ENCODE measurements around the gene PTCD1. TPM values are rescaled to one million over a fixed set of nuclear protein-coding genes. Genes with fewer than 3 reads are reported as not detected.

The PTCD1 gene
- total and polyA plus RNA-seq, 10 donors = 2.1 to 17.5 (median 5.3) TPM

- peak in 1 of 3 donors; percentile 34 for TF ChIP-seq POLR2AphosphoS5 (IDR thresholded peaks at IDR 0.05)
- TF ChIP-seq CTCF (IDR thresholded peaks at IDR 0.05 in 8 of 11, conservative IDR thresholded peaks at IDR 0.05 in 3 of 11) = no peak
- 91 to 98% (median 93%) methylated on average over 5 of the region's 5 CpGs for WGBS, 5 donors
- no peak for DNase-seq
- Histone ChIP-seq H3K27ac (peak overlapping the region in 1 of 8 donors; percentile 59), H3K27me3 (replicated peaks in 1 of 7) (no peaks in the 10 kb centered on the region), H3K36me3 (peaks cover 0 to 67% (median 61%) of the 10 kb centered on the region in 6 donors), H3K4me1 (peaks cover 18 to 48% (median 35%) of the 10 kb centered on the region in 6 donors), H3K4me3 (no peak overlapping the region), H3K9me3 (no peaks in the 10 kb centered on the region)
- intact Hi-C loops (cut with DNase I; ENCODE audit: low total_unique reads) = no loop called here
These were observed 34.8 kb downstream of the PTCD1 start for GRCh38 chr7:99403764-99404163.

GRCh38 chr7:99402854-99403253, 35.7 kb downstream of the PTCD1 start:
- DNase-seq = no peak
- intact Hi-C loops (cut with DNase I; ENCODE audit: low total_unique reads) = no loop called here
- Histone ChIP-seq H3K27ac (no peak overlapping the region), H3K4me1 (peaks cover 18 to 45% (median 32%) of the 10 kb centered on the region in 6 donors), H3K9me3 (no peaks in the 10 kb centered on the region), H3K36me3 (peaks cover 0 to 77% (median 70%) of the 10 kb centered on the region in 6 donors), H3K4me3 (no peak overlapping the region), H3K27me3 (replicated peaks in 1 of 7) (no peaks in the 10 kb centered on the region)
- TF ChIP-seq CTCF (IDR thresholded peaks at IDR 0.05 in 8 of 11, conservative IDR thresholded peaks at IDR 0.05 in 3 of 11) (no peak), POLR2AphosphoS5 (IDR thresholded peaks at IDR 0.05) (no peak), POLR2A (IDR thresholded peaks at IDR 0.05) (no peak)
- WGBS, 5 donors = 94 to 98% (median 96%) methylated on average over 3 of the region's 3 CpGs

- H3K9me3 ChIP-seq = no peaks in the 10 kb centered on the region
- intact Hi-C loops (cut with DNase I; ENCODE audit: low total_unique reads) = no loop called here
- H3K36me3 ChIP-seq = peaks cover 0 to 100% (median 97%) of the 10 kb centered on the region in 6 donors
- WGBS, 5 donors = 72 to 89% (median 81%) methylated on average over 6 of the region's 6 CpGs
- H3K4me3 ChIP-seq = no peak overlapping the region
- peak overlapping the region in 4 of 8 donors; percentile 7 to 60 (median 19) for H3K27ac ChIP-seq
- no peaks in the 10 kb centered on the region for H3K27me3 ChIP-seq (replicated peaks in 1 of 7)
- TF ChIP-seq POLR2AphosphoS5 (IDR thresholded peaks at IDR 0.05) = peak in 2 of 3 donors; percentile 4 to 80
- no peak for TF ChIP-seq POLR2A (IDR thresholded peaks at IDR 0.05)
- TF ChIP-seq CTCF (IDR thresholded peaks at IDR 0.05 in 8 of 11, conservative IDR thresholded peaks at IDR 0.05 in 3 of 11) = no peak
- no peak for DNase-seq
- peaks cover 0 to 30% (median 0%) of the 10 kb centered on the region in 6 donors for H3K4me1 ChIP-seq
These were observed 39.0 kb downstream of the PTCD1 start for GRCh38 chr7:99399597-99399996.

GRCh38 chr7:99398891-99399445, 39.6 kb downstream of the PTCD1 start:
- Histone ChIP-seq H3K27ac (peak overlapping the region in 5 of 8 donors; percentile 4 to 60 (median 9)), H3K4me1 (peaks cover 0 to 29% (median 3%) of the 10 kb centered on the region in 6 donors), H3K4me3 (no peak overlapping the region), H3K36me3 (peaks cover 0 to 100% (median 98%) of the 10 kb centered on the region in 6 donors), H3K9me3 (no peaks in the 10 kb centered on the region), H3K27me3 (replicated peaks in 1 of 7) (no peaks in the 10 kb centered on the region)
- no peak for TF ChIP-seq CTCF (IDR thresholded peaks at IDR 0.05 in 8 of 11, conservative IDR thresholded peaks at IDR 0.05 in 3 of 11)
- peak in 2 of 3 donors; percentile 19 to 38 for TF ChIP-seq POLR2AphosphoS5 (IDR thresholded peaks at IDR 0.05)
- no peak for TF ChIP-seq POLR2A (IDR thresholded peaks at IDR 0.05)
- no peak for DNase-seq
- intact Hi-C loops (cut with DNase I; ENCODE audit: low total_unique reads) = no loop called here
- WGBS, 5 donors = 76 to 90% (median 85%) methylated on average over 5 of the region's 5 CpGs

Data from spleen (tissue), 11 donors.